Activated CD4-positive, alpha-beta T cell treated with anti-CD3 and anti-CD28 coated beads for 4 hours (primary cell): ENCODE measurements around the gene LMF1.
"Not testable (repeated sequence)": the region's sequence is repeated elsewhere in the genome, so short reads cannot be mapped to it uniquely, and the experiment has no call there.

Source experiments
- DNase-seq, 2 donors: peaks; one replicate each; pipeline ENCODE4 v3.0.0-alpha.2; 2020

LMF1 gene

DNA sequence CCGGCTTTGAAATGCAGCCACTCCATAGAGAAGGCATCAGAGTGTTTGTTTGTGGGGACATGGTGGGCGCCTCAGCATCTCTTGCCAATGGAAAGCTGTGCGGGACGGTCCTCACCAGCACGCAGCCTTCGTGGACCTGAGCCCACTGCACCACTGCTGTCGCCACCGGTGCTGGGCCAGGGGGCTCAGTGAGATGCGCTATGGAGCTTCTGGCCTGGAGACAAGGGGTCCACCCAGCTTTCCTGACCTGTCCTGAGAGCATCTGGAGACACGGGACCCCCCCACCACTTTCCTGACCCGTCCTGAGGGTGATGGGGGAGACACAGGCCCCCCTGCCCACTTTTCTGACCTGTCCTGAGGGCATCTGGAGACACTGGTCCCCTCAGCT is 79.4 kb downstream of the LMF1 start:
- DNase-seq, result no peak

- DNase-seq, result no peak
Measured at GRCh38 chr16:890716-891352, 80.0 kb downstream of the LMF1 start.

- no peak for DNase-seq
Measured at GRCh38 chr16:890217-890616, 80.6 kb downstream of the LMF1 start.

- no peak for DNase-seq
Measured at GRCh38 chr16:889586-889985, 81.2 kb downstream of the LMF1 start.

GRCh38 chr16:888901-889570 is 81.7 kb downstream of the LMF1 start:
- no peak for DNase-seq

DNA sequence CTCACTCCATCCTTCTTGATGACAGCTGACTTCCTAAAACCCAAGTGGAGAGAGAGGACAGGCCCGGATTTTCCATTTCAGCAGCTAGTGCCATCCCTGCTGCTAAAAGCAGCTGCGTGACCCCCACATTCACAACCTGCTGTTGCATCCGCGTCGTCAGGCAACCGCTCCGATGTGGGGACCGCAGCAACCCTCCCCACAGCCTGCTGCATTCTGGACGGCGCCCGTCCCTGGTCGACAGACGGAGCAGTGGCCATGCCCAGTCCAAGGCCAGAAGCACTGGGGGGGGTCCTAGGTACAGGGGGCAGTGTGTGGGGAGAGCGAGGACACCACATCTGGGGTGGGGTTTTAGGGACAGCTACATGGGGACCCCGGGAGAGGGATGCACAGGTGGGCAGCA is 82.3 kb downstream of the LMF1 start:
- not testable (repeated sequence) for DNase-seq

GRCh38 chr16:887846-888245 is 82.9 kb downstream of the LMF1 start:
- no peak for DNase-seq

GRCh38 chr16:886802-887731 is 83.7 kb downstream of the LMF1 start:
- DNase-seq, result no peak

DNA sequence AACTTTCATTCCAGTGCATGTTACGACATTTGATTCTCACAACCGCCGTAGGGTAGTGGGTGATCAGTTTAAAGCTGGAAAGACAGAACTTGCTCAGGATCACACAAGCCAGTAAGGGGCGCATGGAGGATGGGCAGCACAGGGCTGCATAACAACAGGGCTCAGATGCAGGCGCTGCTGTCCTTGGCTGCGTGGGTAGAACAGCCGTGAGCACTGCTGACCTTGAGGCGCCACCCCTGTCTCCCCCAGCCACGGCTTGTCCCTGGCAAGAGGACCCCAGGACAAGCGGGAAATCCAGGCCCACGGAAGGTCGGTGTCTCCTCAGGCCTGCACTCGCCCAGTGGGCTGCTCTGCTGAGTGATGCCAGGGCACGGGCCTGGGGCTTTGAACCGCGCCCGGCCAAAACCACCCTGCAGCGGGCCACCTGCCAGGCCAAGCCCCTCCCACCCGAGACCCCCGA is 84.7 kb downstream of the LMF1 start:
- no peak for DNase-seq

DNA sequence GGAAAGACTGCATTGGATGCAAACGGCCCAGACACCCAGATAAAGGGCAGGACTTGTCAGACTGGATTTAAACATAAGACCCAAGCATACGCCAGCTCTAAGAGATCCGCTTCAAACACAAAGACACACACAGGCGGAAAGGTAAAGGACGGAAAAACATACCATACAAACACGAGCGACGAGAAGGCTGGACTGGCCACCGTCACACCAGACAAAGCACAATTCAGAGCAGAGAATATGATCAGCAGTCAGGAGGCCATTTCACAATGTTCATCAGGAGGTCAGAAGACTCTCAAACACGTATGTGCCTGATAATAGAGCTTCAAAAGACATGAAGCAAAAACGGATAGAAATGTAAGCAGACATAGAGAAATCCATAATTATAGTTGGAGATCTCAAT is 85.4 kb downstream of the LMF1 start:
- no peak for DNase-seq

DNA sequence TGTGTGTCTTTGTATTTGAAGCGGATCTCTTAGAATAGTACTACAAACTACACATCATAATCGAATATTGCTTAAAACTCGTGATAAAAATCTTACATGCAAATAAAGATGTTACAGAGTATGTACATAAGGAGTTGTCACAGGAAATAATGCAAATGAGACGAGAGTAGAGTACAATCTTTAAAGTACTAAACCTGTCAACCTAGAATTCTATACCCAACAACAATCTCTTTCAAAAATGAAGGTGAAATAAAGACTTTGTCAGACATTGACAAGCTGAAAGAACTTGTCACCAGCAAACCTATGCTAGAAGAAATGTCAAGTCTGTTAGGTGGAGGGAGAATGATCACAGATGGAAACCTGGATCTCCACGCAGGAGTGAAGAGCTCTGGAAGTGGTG is 86.6 kb downstream of the LMF1 start:
- DNase-seq, result no peak

DNA sequence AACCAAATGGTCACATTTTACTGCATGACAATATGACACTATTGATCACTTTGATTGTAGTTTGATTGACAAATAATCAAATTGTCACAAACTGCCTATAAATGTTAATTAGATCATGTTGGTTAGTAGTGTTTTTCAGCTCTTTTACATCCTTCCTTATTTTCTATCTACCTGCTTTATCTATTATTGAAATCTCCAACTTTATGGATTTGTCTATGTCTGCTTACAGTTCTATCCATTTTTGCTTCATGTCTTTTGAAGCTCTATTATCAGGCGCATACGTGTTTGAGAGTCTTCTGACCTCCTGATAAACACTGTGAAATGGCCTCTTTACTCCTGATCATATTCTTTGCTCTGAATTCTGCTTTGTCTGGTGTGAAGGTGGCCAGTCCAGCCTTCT is 87.0 kb downstream of the LMF1 start:
- DNase-seq, result no peak

GRCh38 chr16:883340-883739 is 87.4 kb downstream of the LMF1 start:
- DNase-seq, result no peak

DNA sequence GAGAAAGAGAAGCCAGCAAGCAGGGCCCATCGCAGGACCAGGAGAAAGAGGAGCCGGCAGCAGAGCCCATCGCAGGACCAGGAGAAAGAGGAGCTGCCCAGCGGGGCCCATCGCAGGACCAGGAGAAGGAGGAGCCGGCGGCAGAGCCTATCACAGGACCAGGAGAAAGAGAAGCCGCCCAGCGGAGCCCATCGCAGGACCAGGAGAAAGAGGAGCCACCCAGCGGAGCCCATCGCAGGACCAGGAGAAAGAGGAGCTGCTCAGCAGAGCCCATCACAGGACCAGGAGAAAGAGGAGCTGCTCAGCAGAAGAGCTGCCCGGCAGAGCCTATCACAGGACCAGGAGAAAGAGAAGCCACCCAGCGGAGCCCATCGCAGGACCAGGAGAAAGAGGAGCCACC is 88.1 kb downstream of the LMF1 start:
- DNase-seq, result not testable (repeated sequence)

DNA sequence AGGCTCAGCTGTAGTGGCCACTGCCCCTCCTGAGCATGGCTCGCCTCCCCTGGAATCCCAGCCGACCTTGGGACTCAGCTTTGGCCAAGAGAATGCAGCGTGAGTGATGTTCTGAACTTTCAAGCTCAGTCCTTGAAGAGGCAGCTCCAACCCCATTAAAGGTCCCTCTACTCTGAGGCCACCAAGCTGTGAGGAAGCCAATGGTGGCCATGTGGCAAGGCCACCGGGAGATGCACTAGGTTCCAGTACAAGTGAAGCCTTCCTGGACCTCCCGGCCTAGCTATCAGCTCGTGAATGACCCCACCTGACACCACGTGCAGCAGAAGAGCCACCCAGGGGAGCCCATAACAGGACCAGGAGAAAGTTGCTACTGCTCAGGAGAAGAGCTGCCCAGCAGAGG is 88.5 kb downstream of the LMF1 start:
- DNase-seq, result no peak

DNA sequence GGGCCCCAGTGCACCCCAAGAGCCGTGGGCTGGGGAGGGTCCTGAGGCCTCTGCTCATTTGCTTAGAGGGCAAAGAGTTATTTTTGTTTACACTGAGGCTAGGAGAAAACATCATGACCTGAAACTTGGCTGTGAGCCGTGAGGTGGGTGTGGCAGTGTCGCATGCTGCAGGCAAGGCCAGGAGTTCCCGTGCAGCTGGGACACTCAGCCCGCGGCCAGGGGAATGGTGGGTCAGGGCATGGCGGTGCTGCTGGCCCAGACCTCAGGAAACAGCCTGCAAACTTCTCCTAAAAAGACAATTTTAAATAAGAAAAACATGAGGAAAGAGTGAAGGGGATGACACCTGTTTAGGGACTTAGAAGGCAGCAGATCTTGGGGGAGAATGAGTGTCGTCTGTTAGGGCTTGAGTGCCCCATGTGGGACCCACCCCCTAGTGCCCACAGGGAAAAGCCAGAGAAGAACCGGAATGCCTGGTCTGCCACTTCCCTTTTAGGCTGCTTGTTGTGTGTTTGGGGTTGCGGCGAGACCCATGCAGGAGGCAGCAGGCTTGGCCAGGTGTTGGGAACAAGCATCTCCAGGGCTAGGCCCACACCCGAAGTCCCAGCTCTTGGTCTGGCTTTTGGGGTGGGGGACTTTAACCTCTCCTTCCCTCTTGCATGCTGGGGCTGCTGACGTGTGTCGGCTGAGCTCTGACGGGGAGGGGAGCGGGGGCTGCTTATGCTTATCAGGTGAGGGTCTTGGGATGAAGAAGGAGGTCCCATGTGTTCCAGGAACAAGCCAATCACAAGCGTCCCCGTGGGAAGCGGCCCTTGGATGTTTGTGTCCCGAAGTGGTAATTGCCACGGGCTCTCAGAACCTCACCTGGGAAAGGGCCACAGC is 89.3 kb downstream of the LMF1 start:
- DNase-seq, result no peak

DNA sequence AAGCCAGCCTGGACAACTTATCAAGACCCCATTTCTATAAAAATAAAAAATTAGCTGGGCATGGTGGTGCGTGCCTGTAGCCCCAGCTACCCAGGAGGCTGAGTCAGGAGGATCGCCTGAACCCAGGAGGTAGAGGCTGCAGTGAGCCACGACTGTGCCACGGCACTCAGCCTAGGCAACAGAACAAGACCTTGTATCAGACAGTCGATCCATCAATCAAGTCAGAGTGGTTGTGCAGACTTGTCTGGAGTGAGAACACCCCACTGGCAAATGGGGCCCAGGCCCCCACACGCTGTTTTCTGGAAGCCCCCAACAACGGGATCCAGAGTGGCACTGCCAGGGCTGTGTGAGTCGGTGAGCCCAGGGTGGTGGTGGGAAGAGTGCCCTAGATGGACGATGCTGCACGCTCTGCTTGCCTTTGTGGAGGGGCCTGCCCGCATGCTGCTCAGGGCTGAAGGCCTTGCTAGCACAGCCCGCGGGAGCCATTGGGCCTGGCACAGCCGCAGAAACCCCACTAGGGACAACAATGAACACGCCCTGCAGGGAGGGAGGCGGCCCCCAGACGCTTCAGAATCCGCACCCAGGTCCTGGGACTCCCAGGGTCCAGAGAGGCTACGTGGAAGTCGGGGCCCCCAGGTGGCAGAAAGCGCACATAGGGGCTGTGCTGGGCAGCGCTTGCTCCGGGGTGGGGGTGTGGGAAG is 90.2 kb downstream of the LMF1 start:
- no peak for DNase-seq

DNA sequence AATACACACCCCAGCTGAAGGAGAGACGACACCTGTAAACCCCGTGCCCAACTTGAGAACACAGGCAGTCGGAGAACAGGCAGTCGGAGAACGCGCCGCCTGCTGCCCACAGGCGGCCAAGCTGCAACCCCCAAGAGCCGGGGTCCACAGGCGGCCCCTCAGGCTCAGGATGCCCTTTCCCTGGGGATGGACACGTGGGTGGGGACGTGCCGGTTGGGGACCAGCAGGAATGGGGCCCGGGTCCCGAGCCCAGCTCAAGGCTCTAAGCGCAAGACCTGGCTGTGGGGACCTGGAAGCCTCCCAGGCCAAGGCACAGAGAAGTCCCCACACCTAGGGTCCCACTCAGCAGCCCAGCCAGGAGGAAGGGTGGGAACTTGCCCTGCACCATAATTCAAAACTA is 90.8 kb downstream of the LMF1 start:
- DNase-seq, result no peak

- DNase-seq, result no peak
Measured at GRCh38 chr16:879461-879861, 91.3 kb downstream of the LMF1 start.

DNA sequence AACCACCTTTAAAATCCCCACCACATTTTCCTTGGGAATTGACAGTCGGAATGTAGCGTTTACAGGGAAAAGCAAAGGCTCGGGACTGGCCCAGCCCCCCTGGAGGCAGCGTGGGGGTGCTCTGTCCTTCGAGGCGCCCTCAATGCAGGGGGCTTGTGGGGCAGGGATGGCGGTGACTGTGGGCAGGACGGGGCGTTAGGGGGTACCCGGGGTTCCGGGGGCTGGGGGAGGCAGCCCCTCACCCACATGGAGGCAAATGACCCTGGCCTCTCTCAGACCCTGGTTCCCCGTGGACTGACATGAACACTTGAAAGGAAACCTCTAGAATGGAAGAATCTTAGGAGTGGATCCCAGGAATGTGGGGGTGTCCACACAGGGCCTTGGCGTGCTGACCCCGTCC is 91.9 kb downstream of the LMF1 start:
- DNase-seq, result no peak

DNA sequence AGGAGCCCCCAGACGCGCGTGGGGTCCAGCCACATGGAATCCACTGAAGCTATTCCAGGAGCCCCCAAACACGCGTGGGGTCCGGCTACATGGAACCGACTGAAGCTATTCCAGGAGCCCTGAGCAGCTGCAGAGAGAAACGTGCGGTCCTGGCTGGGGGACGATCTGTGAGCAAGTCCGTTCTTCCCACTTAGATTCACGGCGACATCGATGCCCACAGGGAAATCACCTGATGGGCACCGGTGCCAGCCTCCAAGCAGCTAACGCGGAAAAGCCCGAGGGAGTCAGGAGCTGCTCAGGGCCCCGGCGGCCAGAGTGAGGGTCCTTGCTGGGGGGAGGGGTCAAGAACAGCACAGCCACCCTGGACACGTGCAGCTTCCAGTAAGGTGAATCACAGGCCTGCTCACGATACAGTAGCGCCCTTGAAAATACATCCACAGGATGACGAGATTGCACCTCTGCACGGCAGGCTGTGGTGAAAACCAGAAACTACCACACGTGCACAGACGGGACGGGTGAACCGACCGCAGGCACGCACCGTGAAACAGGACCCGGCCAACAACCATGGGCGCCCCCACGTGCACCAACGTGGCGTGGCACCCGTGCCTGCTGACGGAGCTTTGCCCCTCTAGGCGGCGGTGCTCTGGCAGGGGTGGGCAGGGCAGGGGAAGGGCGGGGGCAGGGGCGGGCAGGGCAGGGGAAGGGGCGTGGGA is 92.6 kb downstream of the LMF1 start:
- DNase-seq, result no peak
